Suprapubic skin (tissue), 3 donors: ENCODE results near the gene PDRG1.

Source experiments
- EP300 ChIP-seq: sonication (generic); formaldehyde crosslinking; IDR thresholded peaks from one replicate; pipeline ENCODE4 v1.6.1; 2017; ENCODE audit warnings: antibody characterized with exemption
- TF ChIP-seq, protein P1 (sequence below), 2 donors: fragments of 200-600 bp in 1 of 2; fragments of 450-650 bp in 1 of 2; sonication (generic) in 1 of 2; IDR thresholded peaks; one replicate each; pipeline ENCODE4 v1.5.1; 2016 to 2019; ENCODE audit warnings: antibody characterized with exemption in 2 of 2, mild to moderate bottlenecking in 1 of 2, moderate library complexity in 1 of 2

DNA sequence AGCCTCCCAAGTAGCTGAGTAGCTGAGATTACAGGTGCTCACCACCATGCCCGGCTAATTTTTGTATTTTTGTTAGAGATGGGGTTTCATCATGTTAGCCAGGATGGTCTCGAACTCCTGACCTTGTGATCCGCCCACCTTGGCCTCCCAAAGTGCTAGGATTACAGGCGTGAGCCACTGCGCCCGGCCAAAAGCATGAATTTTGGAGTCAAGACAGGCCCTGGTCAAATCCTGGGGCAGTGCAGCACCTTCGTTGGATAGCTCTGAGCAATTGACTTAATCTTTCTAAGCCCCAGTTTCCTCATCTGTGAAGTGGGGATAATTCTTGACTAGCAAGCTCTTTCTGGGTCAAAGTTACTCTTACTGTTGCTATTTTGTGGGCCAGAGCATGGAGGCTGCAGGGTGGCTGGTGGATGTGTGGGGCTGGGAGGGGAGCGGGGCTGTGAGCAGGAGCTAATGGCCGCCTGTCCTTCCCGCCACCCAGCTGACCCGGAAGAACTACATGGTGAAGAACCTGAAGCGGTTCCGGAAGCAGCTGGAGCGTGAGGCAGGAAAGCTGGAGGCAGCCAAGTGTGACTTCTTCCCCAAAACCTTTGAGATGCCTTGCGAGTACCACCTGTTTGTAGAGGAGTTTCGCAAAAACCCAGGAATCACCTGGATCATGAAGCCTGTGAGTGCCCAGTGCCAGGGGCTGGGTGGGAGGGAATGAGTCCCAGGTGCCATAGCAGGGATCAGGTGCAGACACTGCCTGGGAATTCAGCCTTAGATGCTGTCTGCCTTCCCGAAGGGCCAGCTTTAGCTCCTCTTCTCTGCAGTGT, 42.4 kb downstream of the PDRG1 start:
- TF ChIP-seq, protein P1, sequence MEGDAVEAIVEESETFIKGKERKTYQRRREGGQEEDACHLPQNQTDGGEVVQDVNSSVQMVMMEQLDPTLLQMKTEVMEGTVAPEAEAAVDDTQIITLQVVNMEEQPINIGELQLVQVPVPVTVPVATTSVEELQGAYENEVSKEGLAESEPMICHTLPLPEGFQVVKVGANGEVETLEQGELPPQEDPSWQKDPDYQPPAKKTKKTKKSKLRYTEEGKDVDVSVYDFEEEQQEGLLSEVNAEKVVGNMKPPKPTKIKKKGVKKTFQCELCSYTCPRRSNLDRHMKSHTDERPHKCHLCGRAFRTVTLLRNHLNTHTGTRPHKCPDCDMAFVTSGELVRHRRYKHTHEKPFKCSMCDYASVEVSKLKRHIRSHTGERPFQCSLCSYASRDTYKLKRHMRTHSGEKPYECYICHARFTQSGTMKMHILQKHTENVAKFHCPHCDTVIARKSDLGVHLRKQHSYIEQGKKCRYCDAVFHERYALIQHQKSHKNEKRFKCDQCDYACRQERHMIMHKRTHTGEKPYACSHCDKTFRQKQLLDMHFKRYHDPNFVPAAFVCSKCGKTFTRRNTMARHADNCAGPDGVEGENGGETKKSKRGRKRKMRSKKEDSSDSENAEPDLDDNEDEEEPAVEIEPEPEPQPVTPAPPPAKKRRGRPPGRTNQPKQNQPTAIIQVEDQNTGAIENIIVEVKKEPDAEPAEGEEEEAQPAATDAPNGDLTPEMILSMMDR (IDR thresholded peaks at IDR 0.05), result no peak
- TF ChIP-seq EP300, result no peak
